Activated CD8-positive, alpha-beta memory T cell treated with anti-CD3 and anti-CD28 coated beads, Interleukin-2, amount 50 U/mL, for 1 hour (primary cell): ENCODE data around the gene KCNH2.
A peak's percentile ranks its signal among the peaks of the same experiment; 100 is the strongest.
"Not testable (repeated sequence)": the region's sequence is repeated elsewhere in the genome, so short reads cannot be mapped to it uniquely, and the experiment has no call there.

Experiments used
- DNase-seq: peaks from one replicate; pipeline ENCODE4 v3.0.0-alpha.2; 2020; ENCODE audit errors: extremely low read depth

The KCNH2 gene

DNA sequence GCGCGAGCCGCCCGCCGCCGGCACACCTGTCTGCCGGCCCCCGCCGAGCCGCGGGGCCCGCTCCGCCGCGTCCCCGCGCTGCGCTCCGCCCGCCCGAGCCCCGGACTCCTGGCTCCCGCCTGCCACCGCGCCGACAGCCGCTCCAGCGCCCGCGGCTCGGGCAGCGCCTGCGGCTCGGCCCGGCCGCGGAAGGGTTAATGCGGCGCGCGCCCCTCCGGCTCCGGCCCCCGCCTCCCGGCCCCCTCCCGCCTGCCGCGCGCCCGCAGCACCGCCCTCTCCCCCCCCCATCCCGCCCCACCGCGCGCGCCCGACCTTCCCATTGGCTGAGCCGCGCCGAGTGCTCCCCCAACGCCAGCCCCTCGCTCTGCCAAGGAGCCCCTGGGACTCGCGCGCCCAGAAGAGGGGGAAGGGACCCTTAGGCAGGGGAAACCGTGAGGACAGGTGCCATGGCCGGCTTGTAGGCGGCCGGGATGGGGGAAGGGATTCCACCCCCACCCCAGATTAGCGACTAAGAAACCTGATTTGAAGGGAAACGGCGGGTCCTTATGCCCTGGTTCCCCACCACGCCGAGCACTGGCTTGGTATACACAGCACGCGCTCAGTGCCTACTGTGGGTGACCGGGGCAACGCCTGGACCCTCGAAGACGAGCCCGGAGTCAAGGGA, at the start of gene KCNH2:
KCNH2 (minus strand) TSS at position 196 of the 664 bp plus-strand sequence. CDS start 408 bp downstream, outside the sequence.
- DNase-seq, result no peak

GRCh38 chr7:151027728-151028130, 49.6 kb upstream of the KCNH2 start:
- not testable (repeated sequence) for DNase-seq

DNA sequence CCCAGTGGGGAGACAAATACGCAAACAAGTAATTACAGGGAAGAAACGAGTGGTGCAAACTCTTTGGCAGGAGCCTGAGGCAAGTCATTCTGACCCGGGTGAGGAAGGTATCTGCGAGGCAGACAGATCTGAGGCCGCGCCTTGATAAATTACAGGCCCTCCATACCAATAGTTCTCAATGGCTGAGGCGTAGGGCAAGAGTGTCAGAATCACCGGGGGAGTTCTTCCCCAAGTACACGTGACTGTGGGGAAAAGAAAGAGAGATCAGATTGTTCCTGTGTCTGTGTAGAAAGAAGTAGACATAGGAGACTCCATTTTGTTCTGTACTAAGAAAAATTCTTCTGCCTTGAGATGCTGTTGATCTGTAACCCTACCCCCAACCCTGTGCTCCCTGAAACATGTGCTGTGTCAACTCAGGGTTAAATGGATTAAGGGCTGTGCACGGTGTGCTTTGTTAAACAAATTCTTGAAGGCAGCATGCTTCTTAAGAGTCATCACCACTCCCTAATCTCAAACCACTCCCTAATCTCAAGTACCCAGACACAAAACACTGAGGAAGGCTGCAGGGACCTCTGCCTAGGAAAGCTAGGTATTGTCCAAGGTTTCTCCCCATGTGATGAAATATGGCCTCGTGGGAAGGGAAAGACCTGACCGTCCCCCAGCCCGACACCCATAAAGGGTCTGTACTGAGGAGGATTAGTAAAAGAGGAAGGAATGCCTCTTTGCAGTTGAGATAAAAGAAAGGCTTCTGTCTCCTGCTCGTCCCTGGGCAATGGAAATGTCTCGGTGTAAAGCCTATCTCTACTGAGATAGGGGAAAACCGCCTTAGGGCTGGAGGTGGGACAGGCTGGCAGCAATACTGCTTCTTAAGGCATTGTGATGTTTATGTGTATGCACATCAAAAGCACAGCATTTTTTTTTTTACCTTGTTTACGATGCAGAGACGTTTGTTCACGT, 48.9 kb upstream of the KCNH2 start:
- not testable (repeated sequence) for DNase-seq

GRCh38 chr7:151025924-151026671, 48.0 kb upstream of the KCNH2 start:
- no peak for DNase-seq

- DNase-seq, result no peak
Measured at GRCh38 chr7:151024435-151025056, 46.4 kb upstream of the KCNH2 start, which contains the start of gene ATG9B. TSS of gene ATG9B (minus strand) at chr7:151024494. CDS start at chr7:151024423, 71 bp downstream.

GRCh38 chr7:151023232-151023631, 45.1 kb upstream of the KCNH2 start:
- DNase-seq, result no peak

DNA sequence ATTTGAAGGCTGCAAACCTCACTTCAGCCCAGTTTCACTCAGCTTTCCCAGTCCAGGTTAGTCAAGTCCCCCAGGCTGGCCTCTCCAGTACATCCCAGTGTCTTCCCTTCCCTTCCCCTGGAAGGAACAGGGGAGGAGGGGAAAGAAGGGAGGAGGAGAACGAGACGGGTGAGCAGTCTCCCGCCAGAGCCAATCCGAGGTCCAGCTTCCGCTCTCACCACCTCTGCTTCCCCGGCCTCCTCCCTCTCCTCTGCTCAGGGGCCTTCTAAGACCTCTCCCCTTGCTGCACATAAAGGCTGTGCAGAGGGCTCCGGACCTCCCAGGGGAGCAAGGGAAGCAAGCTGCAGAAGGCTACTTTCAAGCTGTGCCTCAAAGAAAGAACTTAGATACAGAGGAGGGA, 42.1 kb upstream of the KCNH2 start:
- no peak for DNase-seq

DNA sequence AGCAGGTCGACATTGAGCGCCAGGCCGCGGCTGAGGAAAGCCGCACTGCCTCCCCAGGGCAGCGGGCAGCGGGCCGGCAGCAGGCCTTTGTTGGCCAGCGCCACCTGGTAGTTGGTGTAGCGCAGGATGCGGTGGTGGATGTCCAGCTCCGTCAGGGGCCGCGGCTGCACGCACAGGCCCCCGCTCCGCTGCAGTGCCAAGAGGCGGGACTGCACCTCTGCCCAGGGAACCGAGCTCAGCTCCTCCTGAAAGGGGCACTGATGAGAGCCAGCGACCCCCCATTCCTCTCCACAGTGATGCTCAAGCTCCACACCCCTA, 41.0 kb upstream of the KCNH2 start:
- no peak for DNase-seq

DNA sequence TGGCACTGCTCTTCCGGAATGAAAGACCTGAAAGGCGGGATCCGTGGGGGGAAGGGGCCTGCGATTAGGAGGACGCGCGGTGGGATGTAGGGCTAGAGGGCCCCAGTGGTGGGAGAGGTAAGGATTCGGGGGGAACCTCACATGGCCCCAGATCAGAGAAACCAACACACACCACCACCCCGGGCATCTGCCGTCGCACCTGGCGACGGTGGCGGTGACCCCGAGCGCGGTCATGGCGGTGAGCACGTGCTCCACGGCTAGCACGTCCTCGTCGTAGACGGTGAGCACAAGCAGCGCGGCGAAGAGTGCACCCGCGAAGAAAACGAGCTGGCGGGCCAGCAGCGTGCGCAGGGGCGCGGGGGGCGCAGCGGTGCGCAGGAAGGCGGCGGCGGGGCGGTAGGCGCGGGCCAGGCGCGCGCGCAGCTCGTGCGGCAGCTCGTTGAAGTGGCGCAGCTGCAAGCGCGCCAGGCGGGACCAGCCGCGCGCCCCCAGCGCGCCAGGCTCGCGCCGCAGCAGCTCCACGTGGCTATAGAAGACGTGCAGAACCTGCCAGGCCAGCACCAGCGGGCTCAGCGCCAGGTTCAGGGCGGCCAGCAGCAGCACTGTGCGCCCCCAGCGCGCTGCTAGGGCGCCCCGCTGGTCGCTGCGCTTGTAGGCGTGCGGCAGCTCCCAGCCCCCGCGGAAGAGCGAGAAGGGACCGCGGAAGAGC, 40.5 kb upstream of the KCNH2 start:
- DNase-seq, result no peak

- DNase-seq, result no peak
Measured at GRCh38 chr7:151017953-151018420, 39.9 kb upstream of the KCNH2 start.

DNA sequence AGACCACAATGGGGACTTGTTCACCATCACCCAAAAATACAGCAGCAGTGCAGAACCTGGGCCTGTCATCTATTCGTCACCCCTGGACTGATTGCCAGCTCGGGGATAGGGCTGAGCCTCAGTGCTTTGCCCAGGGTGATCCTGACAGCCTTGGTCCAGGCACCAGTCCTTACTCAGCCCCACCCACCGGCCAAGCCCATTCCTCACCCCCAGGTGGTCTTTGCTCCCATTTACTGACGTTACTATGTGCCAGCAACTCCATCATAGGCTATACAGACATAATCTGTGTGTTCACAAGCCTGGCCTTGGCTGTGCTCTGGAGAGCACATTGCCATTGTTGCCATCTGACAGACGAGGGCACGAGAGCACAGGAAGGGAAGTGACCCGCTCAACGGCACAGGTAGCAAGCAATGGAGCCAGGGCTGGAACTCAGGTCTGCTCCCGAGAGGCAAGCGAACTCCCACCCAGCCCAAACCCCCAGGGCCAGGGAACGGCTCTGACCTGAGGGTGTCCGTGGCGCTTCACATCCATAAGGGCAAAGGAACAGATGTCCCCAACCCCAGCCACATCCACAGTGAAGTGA, 39.3 kb upstream of the KCNH2 start:
- DNase-seq, result no peak

- no peak for DNase-seq
Measured at GRCh38 chr7:151016942-151017341, 38.8 kb upstream of the KCNH2 start.

DNA sequence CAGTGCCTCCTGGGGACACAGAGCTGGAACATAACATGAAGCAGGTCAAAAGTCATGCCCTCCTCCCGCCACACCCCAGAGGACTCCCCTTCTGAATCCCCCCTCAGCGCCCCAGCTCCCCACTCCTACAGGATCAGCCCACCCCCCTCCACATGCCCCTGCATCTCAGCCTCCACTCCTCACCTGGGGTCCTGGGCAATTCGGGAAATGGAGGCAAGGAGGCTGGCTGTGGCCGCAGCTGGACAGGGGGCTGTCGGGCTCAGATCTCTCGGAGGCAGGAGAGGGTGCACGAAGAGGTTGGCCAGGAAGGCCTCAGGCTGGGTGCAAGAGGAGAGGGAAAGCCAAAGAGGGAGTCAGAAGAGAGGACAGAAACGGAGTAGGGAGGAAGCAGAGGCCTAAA, 38.4 kb upstream of the KCNH2 start:
- DNase-seq, result no peak

DNA sequence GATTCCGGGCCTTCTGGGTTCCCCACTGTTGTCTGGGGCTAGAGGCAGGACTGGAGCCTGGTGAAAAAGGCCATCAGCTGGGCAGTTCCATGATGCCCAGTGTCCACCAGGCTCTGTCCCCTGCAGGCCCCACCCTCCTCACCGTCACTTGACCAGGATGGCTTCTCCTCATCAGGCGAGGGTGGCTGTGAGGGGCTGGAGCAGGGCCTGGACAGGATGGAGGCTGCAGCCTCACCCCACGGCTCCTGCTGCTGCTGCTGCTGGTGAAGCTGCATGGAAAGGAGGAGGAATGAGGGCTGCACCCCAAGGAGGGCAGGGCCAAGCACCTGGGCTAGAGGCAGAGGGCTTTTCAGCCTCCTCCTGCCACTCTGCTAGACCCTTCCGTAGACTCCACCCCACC, 37.8 kb upstream of the KCNH2 start:
- DNase-seq, result no peak

DNA sequence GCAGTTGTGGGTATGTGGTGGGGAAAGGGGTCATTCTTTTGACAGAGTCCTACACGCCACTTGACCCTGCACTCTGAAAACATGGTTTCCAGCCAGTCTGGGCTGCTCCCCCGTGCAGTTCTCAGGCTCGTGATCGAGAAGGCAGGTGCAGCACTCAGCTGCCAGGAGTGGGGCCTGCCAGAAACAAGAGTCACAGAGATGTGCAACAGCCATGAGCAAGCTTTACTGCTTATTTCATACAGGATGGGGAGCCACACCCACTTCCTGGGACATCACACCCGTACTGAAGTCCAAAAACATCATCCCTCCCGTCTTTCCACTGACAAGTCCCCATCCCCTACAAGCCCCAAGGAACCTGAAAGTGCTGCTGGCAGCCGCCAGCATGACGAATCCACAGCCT, 36.8 kb upstream of the KCNH2 start:
- DNase-seq, result no peak

- peak; percentile 89 for DNase-seq
Measured at GRCh38 chr7:151013733-151014497, 35.8 kb upstream of the KCNH2 start.

DNA sequence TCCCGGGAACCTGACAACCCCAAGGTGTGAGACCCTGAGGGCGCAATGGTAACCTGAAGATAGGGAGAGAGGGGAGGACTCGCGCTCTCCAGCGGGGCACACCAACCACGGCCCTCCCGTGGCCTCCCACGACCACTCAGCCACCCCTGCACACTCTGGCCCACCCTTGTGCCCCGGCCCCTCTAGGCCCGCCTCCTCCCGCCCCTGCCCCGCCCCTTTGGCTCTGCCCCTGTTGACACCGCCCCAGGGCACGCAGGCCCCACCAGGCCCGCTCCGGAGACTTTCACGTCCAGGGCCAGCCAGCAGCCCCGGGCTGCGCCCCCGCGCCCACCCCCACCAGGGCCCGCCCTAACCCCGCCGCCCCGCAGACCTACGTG, 35.2 kb upstream of the KCNH2 start:
- no peak for DNase-seq

DNA sequence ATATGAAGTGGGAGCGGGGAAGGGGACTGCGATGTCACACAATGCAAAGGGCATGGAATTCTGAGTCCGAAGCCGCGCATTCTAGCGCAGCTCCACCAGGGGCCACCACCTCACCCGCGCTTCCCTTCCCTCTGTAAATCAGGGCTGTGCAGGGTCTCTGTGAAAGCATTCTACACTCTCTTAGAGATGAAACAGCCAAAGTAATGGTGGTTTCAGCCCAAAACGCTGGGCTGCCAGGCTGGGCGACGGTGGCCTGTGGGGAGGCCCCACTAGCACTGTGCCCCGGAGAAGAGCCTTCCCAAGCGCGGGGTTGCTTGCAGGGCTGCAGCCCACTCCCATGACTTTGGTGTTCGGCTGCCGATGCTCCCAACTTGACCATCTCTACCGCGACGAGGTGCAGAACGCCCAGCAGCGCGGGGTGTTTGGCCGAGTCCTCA, 34.8 kb upstream of the KCNH2 start:
- no peak for DNase-seq

DNA sequence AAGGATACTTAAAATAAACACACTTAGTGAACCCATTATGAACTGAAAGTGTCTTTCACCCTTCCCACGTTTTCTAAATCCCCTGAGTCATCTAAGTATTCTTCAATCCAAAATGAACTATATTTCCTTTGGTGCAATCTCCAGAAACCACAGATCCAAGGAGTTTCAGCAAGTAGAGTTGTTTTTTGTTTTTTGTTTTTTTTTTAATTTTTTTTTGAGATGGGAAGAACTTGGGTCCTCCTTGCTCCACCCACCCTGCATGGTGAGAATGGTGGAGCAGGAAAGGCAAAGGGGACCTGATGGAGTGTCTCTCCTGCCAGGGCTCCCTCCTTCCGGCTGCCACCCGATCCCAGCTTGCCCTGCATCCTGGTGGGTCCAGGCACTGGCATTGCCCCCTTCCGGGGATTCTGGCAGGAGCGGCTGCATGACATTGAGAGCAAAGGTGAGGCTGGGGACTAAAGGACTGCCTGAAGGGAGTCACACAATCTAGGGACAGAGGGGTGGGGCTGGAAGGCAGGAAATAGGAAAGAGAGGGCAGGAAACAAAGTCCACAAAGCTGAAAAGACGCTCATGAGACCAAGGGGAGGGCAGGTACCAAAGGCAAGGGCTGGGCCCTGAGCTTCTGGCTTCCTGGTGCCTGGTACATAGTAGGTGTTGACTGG, 34.0 kb upstream of the KCNH2 start:
- no peak for DNase-seq
